Measurements from ENCODE around the gene TOLLIP.

GRCh38 chr11:1297011-1297575 lies 12.3 kb downstream of the TOLLIP start:
- TF ChIP-seq, protein P1, sequence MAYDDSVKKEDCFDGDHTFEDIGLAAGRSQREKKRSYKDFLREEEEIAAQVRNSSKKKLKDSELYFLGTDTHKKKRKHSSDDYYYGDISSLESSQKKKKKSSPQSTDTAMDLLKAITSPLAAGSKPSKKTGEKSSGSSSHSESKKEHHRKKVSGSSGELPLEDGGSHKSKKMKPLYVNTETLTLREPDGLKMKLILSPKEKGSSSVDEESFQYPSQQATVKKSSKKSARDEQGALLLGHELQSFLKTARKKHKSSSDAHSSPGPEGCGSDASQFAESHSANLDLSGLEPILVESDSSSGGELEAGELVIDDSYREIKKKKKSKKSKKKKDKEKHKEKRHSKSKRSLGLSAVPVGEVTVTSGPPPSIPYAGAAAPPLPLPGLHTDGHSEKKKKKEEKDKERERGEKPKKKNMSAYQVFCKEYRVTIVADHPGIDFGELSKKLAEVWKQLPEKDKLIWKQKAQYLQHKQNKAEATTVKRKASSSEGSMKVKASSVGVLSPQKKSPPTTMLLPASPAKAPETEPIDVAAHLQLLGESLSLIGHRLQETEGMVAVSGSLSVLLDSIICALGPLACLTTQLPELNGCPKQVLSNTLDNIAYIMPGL (CRISPR knock-in tag; IDR thresholded peaks at IDR 0.05), result no peak
- TF ChIP-seq EP300 (IDR thresholded peaks at IDR 0.05; ENCODE audit: low read length) (no peak), EZH2 (IDR thresholded peaks at IDR 0.05; ENCODE audit: borderline replicate concordance, low read depth, low read length) (no peak), ZNF133 (CRISPR knock-in tag; IDR thresholded peaks at IDR 0.05) (no peak), MCM2 (IDR thresholded peaks at IDR 0.05; ENCODE audit: low read depth) (no peak), SP2 (IDR thresholded peaks at IDR 0.05; ENCODE audit: extremely low read depth, low read depth, low read length, poor library complexity, severe bottlenecking) (no peak), GTF2E2 (tag; IDR thresholded peaks at IDR 0.05) (no peak), ELK1 (CRISPR knock-in tag; IDR thresholded peaks at IDR 0.05) (no peak), RBM22 (IDR thresholded peaks at IDR 0.05; ENCODE audit: low read depth, low read length, poor library complexity, severe bottlenecking) (no peak), GTF2F1 (IDR thresholded peaks at IDR 0.05; ENCODE audit: low read depth, low read length) (no peak)
- TF ChIP-seq, protein P2, sequence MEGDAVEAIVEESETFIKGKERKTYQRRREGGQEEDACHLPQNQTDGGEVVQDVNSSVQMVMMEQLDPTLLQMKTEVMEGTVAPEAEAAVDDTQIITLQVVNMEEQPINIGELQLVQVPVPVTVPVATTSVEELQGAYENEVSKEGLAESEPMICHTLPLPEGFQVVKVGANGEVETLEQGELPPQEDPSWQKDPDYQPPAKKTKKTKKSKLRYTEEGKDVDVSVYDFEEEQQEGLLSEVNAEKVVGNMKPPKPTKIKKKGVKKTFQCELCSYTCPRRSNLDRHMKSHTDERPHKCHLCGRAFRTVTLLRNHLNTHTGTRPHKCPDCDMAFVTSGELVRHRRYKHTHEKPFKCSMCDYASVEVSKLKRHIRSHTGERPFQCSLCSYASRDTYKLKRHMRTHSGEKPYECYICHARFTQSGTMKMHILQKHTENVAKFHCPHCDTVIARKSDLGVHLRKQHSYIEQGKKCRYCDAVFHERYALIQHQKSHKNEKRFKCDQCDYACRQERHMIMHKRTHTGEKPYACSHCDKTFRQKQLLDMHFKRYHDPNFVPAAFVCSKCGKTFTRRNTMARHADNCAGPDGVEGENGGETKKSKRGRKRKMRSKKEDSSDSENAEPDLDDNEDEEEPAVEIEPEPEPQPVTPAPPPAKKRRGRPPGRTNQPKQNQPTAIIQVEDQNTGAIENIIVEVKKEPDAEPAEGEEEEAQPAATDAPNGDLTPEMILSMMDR (IDR thresholded peaks at IDR 0.05 in 2 of 3, conservative IDR thresholded peaks at IDR 0.05 in 1 of 3; ENCODE audit: insufficient read depth in 2 of 3, low read depth in 1 of 3, low read length in 3 of 3), result no peak

Data from K562 (cell line).